Ectodermal cell (in vitro differentiated cells): ENCODE data around the gene OBP2A.

Experiments used
- H3K27ac ChIP-seq: 2 replicates; pipeline ENCODE4 v1.7.0; 2013; ENCODE audit warnings: mild to moderate bottlenecking, low read depth, low read length; ENCODE audit not compliant: insufficient read depth, poor library complexity, severe bottlenecking
- H3K27me3 ChIP-seq: 2 replicates; pipeline ENCODE4 v1.7.0; 2013; ENCODE audit warnings: mild to moderate bottlenecking, low read length; ENCODE audit not compliant: insufficient read depth, control insufficient read depth, poor library complexity, severe bottlenecking
- H3K36me3 ChIP-seq: one replicate; pipeline ENCODE4 v1.7.0; 2013; ENCODE audit warnings: low read length; ENCODE audit not compliant: control insufficient read depth, insufficient read depth
- H3K4me1 ChIP-seq: one replicate; pipeline ENCODE4 v1.7.0; 2013; ENCODE audit warnings: low read length; ENCODE audit not compliant: control insufficient read depth, insufficient read depth
- H3K4me3 ChIP-seq: 2 replicates; pipeline ENCODE4 v1.7.0; 2013; ENCODE audit warnings: low read depth, low read length, control low read depth; ENCODE audit not compliant: insufficient read depth
- H3K9me3 ChIP-seq: 2 replicates; pipeline ENCODE4 v1.7.0; 2013; ENCODE audit warnings: mild to moderate bottlenecking, low read length, moderate library complexity; ENCODE audit not compliant: control insufficient read depth
- WGBS, 2 experiments: methylation state at CpG; one replicate each; pipeline ENCODE4 v1.1.7; 2013; ENCODE audit warnings: missing lambda C conversion rate in 2 of 2; 5-methylcytosine and 5-hydroxymethylcytosine counted together

OBP2A gene

GRCh38 chr9:135566552-135566951 is 20.6 kb downstream of the OBP2A start:
- Histone ChIP-seq H3K4me3 (no peak overlapping the region), H3K27me3 (no peaks in the 10 kb centered on the region), H3K36me3 (no peaks in the 10 kb centered on the region), H3K4me1 (no peaks in the 10 kb centered on the region), H3K9me3 (no peaks in the 10 kb centered on the region), H3K27ac (no peak overlapping the region)
- 94 to 95% methylated on average over 10 of the region's 10 CpGs for WGBS, 2 experiments

DNA sequence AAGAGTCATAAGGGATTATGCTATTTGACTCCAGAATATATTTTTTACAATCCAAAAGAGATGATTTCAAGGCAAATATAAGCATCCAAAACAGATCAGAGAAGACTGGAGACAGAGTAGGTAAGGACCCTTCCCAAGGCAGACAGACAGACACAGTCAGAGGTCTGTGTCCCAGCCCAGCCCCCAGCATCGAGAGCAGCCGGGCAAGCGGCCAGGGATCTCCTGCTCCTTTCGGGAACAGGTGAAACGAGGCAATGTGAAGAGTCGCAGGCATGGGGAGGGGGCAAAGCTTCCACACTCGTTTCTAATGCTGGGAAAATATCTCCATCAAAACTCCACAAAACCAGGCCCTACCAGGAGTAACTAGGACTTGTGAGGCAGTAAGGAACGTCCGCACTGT is 21.4 kb downstream of the OBP2A start:
- Histone ChIP-seq H3K4me3 (no peak overlapping the region), H3K9me3 (no peaks in the 10 kb centered on the region), H3K27me3 (no peaks in the 10 kb centered on the region), H3K36me3 (no peaks in the 10 kb centered on the region), H3K27ac (no peak overlapping the region), H3K4me1 (no peaks in the 10 kb centered on the region)
- WGBS, 2 experiments: 80 to 85% methylated on average over 9 of the region's 9 CpGs

- WGBS, 2 experiments: 96 to 98% methylated on average over 6 of the region's 6 CpGs
- H3K36me3 ChIP-seq: no peaks in the 10 kb centered on the region
- no peak overlapping the region for H3K27ac ChIP-seq
- no peaks in the 10 kb centered on the region for H3K27me3 ChIP-seq
- H3K4me3 ChIP-seq: no peak overlapping the region
- no peaks in the 10 kb centered on the region for H3K4me1 ChIP-seq
- H3K9me3 ChIP-seq: no peaks in the 10 kb centered on the region
These were observed 22.1 kb downstream of the OBP2A start for GRCh38 chr9:135568026-135568425.

DNA sequence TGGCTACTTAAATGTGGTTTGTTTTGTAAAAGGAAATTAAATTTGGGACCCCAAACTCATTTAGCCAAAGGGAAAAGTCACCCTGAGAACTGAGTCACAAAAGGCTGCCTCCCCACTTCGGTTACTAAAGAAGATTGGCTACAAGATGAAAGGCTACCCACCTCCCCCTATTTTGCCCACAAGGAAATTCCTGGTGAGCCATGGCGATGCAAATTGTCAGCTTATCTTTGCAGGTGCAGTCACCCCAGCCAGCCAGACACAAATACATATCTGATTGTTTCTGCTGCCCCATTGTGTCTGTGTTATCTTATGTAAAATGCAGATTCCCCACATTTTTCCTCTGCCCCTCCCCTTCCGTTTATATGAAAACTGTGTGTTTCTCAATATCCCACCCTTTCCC is 24.5 kb downstream of the OBP2A start:
- 52 to 63% methylated on average over 3 of the region's 3 CpGs for WGBS, 2 experiments

GRCh38 chr9:135572233-135572632 is 26.3 kb downstream of the OBP2A start:
- H3K9me3 ChIP-seq: no peaks in the 10 kb centered on the region
- no peaks in the 10 kb centered on the region for H3K27me3 ChIP-seq
- WGBS, 2 experiments: 84 to 88% methylated on average over 2 of the region's 2 CpGs
- no peaks in the 10 kb centered on the region for H3K4me1 ChIP-seq
- no peak overlapping the region for H3K27ac ChIP-seq
- H3K36me3 ChIP-seq: no peaks in the 10 kb centered on the region
- H3K4me3 ChIP-seq: no peak overlapping the region

More for the DNA sequence above, 24.5 kb downstream of the OBP2A start:
- no peaks in the 10 kb centered on the region for H3K4me1 ChIP-seq
- no peaks in the 10 kb centered on the region for H3K36me3 ChIP-seq
- no peaks in the 10 kb centered on the region for H3K27me3 ChIP-seq
- H3K27ac ChIP-seq: no peak overlapping the region
- no peaks in the 10 kb centered on the region for H3K9me3 ChIP-seq
- no peak overlapping the region for H3K4me3 ChIP-seq

- H3K27me3 ChIP-seq: no peaks in the 10 kb centered on the region
- WGBS, 2 experiments: 78 to 87% methylated on average over 1 of the region's 1 CpG
- no peaks in the 10 kb centered on the region for H3K4me1 ChIP-seq
- no peaks in the 10 kb centered on the region for H3K36me3 ChIP-seq
- H3K9me3 ChIP-seq: no peaks in the 10 kb centered on the region
- no peak overlapping the region for H3K27ac ChIP-seq
- H3K4me3 ChIP-seq: no peak overlapping the region
These were observed 27.2 kb downstream of the OBP2A start for GRCh38 chr9:135573124-135573523.

DNA sequence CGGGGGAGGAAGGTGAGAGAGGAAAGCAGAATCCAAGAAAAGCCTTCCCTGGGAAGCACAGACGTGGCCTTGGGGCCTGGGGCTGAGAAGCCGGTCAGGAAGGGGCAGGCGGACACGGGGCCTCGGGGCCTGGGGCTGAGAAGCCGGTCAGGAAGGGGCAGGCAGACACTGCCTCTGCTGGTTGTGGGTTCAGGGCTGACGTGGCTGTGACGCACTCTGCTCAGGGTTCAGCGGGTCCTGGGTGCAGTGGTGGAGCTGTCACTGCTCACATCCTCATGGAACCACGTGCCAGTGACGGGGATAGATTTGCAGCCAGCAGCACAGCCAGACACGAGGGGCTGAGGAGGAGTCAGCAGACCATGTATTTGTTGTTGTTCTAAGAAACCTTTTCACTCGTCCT is 28.4 kb downstream of the OBP2A start:
- Histone ChIP-seq H3K36me3 (no peaks in the 10 kb centered on the region), H3K27ac (no peak overlapping the region), H3K4me3 (no peak overlapping the region), H3K9me3 (no peaks in the 10 kb centered on the region), H3K4me1 (no peaks in the 10 kb centered on the region), H3K27me3 (no peaks in the 10 kb centered on the region)
- 90 to 92% methylated on average over 14 of the region's 14 CpGs for WGBS, 2 experiments

GRCh38 chr9:135574943-135575342 is 29.0 kb downstream of the OBP2A start:
- WGBS, 2 experiments: 94 to 95% methylated on average over 15 of the region's 15 CpGs
- Histone ChIP-seq H3K27ac (no peak overlapping the region), H3K9me3 (no peaks in the 10 kb centered on the region), H3K4me3 (no peak overlapping the region), H3K36me3 (no peaks in the 10 kb centered on the region), H3K4me1 (no peaks in the 10 kb centered on the region), H3K27me3 (no peaks in the 10 kb centered on the region)

DNA sequence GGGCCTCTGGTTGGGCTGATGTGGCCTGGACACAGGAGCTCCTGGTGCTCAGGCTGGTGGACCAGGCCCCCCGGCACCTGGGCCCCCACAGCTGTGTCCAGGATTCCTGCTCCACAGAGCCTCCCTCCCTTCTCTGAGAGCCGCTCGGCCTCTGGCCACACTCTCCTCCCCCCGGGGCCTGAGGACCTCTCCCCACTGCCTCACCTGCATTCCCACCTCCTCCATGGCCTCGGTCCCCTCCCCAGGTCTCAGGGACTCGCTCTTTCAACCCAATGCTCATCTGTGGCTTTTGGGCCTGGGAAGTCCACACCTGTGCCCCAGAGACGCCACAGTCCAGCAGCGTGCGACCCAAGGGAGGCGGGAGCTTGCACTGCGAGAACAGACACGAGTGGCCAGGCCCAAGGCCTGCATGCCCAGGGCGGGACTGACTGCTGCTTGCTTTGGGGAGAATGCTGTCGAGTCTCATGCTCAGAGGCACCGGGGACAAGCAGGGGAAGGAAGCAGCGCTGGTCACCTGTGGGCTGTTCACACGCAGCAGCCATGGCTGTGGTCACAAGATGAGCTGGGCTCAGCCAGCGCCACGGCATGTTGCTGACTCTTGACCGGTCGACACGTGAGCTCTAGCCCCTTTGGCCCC is 30.2 kb downstream of the OBP2A start:
- H3K4me1 ChIP-seq: no peaks in the 10 kb centered on the region
- H3K9me3 ChIP-seq: no peaks in the 10 kb centered on the region
- H3K4me3 ChIP-seq: no peak overlapping the region
- 90 to 91% methylated on average over 22 of the region's 22 CpGs for WGBS, 2 experiments
- H3K27me3 ChIP-seq: no peaks in the 10 kb centered on the region
- H3K36me3 ChIP-seq: no peaks in the 10 kb centered on the region
- no peak overlapping the region for H3K27ac ChIP-seq

GRCh38 chr9:135577256-135577655 is 31.3 kb downstream of the OBP2A start:
- Histone ChIP-seq H3K4me1 (no peaks in the 10 kb centered on the region), H3K27me3 (no peaks in the 10 kb centered on the region), H3K36me3 (no peaks in the 10 kb centered on the region), H3K4me3 (no peak overlapping the region), H3K27ac (no peak overlapping the region), H3K9me3 (no peaks in the 10 kb centered on the region)
- WGBS, 2 experiments: 91 to 93% methylated on average over 10 of the region's 10 CpGs

DNA sequence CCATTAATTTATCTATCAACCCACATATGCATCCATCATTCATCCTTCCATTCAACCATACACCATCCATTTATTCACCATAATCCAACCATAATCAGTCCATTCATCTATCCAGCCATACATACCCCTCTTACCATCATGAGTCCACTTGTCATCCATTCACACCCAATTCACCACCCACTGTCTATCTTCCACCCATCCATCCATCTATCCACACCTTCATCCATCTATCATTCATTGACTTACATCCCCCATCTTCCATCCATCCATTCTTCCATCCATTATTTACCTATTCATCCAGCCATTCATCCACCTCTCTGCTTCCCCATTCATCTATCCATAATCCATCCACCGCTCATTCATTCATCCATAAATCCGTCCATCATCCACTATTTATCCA is 33.4 kb downstream of the OBP2A start:
- Histone ChIP-seq H3K36me3 (no peaks in the 10 kb centered on the region), H3K27me3 (no peaks in the 10 kb centered on the region), H3K4me1 (no peaks in the 10 kb centered on the region)

More for the DNA sequence above, 33.4 kb downstream of the OBP2A start:
- Histone ChIP-seq H3K4me3 (no peak overlapping the region), H3K9me3 (no peaks in the 10 kb centered on the region), H3K27ac (no peak overlapping the region)
- 57 to 58% methylated on average over 2 of the region's 2 CpGs for WGBS, 2 experiments
